Measurements from ENCODE around the gene P2RX7. TPM values are rescaled to one million over a fixed set of nuclear protein-coding genes. Genes with fewer than 3 reads are reported as not detected.

P2RX7 gene
- polyA plus RNA-seq, 1 experiment, result 0.48 TPM

- Histone ChIP-seq H3K9me3 (ENCODE audit: control insufficient read depth, insufficient read depth, low read length) (no peaks in the 10 kb centered on the region), H3K27me3 (ENCODE audit: control insufficient read depth, insufficient read depth, low read length) (peaks cover 13% of the 10 kb centered on the region), H3K4me3 (ENCODE audit: low read depth, low read length) (no peak overlapping the region), H3K27ac (ENCODE audit: low read depth, low read length) (no peak overlapping the region)
- TF ChIP-seq CTCF (IDR thresholded peaks at IDR 0.05; ENCODE audit: low read depth, low read length), result no peak
- POLR2A ChIA-PET, result no interaction called here
- DNase-seq (ENCODE audit: low read depth, low spot score), result peak; percentile 49
- CTCF ChIA-PET, result no interaction called here
Observed at GRCh38 chr12:121124402-121125109, 8.1 kb upstream of the P2RX7 start.

DNA sequence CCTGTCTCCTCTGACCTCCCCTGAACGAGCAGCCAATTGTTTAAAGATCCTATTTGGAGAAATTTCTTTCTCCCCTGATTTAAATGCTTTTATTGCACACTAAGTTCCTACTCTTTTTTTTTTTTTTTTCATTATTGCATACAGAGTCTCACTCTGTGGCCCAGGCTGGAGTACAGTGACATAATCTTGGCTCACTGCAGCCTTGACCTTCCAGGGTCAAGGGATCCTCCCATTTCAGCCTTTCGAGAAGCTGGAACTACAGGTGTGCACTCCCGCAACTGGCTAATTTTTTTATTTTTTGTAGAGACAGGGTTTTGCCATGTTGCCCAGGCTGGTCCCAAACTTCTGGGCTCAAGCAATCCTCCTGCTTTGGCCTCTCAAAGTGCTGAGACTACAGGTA lies 5.2 kb upstream of the P2RX7 start:
- peaks cover 12% of the 10 kb centered on the region for H3K27me3 ChIP-seq (ENCODE audit: control insufficient read depth, insufficient read depth, low read length)
- H3K4me3 ChIP-seq (ENCODE audit: low read depth, low read length), result no peak overlapping the region
- no peak for DNase-seq (ENCODE audit: low read depth, low spot score)
- no peak overlapping the region for H3K27ac ChIP-seq (ENCODE audit: low read depth, low read length)
- POLR2A ChIA-PET, result no interaction called here
- no peaks in the 10 kb centered on the region for H3K9me3 ChIP-seq (ENCODE audit: control insufficient read depth, insufficient read depth, low read length)
- CTCF ChIA-PET, result interaction anchor here (1.4 kb wide), 1 partner anchor 66 kb away, joined by 3 read pairs; no protein-coding TSS in a partner anchor
- no peak for TF ChIP-seq CTCF (IDR thresholded peaks at IDR 0.05; ENCODE audit: low read depth, low read length)

- H3K27me3 ChIP-seq (ENCODE audit: control insufficient read depth, insufficient read depth, low read length), result peaks cover 7% of the 10 kb centered on the region
- CTCF ChIA-PET, result interaction anchor here (0.6 to 1.4 kb wide), 2 partner anchors 18 to 68 kb away, joined by 3 read pairs; no protein-coding TSS in a partner anchor
- no peaks in the 10 kb centered on the region for H3K9me3 ChIP-seq (ENCODE audit: control insufficient read depth, insufficient read depth, low read length)
- H3K4me3 ChIP-seq (ENCODE audit: low read depth, low read length), result no peak overlapping the region
- H3K27ac ChIP-seq (ENCODE audit: low read depth, low read length), result no peak overlapping the region
- POLR2A ChIA-PET, result interaction anchor here (0.6 kb wide), 1 partner anchor 10 kb away, joined by 4 read pairs; no protein-coding TSS in a partner anchor
- TF ChIP-seq CTCF (IDR thresholded peaks at IDR 0.05; ENCODE audit: low read depth, low read length), result no peak
- DNase-seq (ENCODE audit: low read depth, low spot score), result no peak
Observed at GRCh38 chr12:121128908-121129810, 3.5 kb upstream of the P2RX7 start.

GRCh38 chr12:121129811-121130147 lies 2.9 kb upstream of the P2RX7 start:
- DNase-seq (ENCODE audit: low read depth, low spot score), result no peak
- H3K27me3 ChIP-seq (ENCODE audit: control insufficient read depth, insufficient read depth, low read length), result peaks cover 7% of the 10 kb centered on the region
- H3K27ac ChIP-seq (ENCODE audit: low read depth, low read length), result no peak overlapping the region
- no peak overlapping the region for H3K4me3 ChIP-seq (ENCODE audit: low read depth, low read length)
- ChIA-PET POLR2A (no interaction called here), CTCF (no interaction called here)
- TF ChIP-seq CTCF (IDR thresholded peaks at IDR 0.05; ENCODE audit: low read depth, low read length), result no peak
- no peaks in the 10 kb centered on the region for H3K9me3 ChIP-seq (ENCODE audit: control insufficient read depth, insufficient read depth, low read length)

Data from AG04450 (cell line).